Activated naive CD4-positive, alpha-beta T cell treated with anti-CD3 and anti-CD28 coated beads for 36 hours (primary cell): Measurements from ENCODE around the gene ERVMER34-1. TPM values are rescaled to one million over a fixed set of nuclear protein-coding genes. Genes with fewer than 3 reads are reported as not detected.

Experiments
- CTCF ChIA-PET: fragments of 350-600 bp; sonication (Branson Sonifier 250); formaldehyde crosslinking; loops from one replicate; lab custom pipeline; 2021; ENCODE audit warnings: antibody characterized with exemption; lab: Charles Lee
- DNase-seq: peaks from one replicate; pipeline ENCODE4 v3.0.0-alpha.2; 2020
- H3K27ac Mint-ChIP-seq: one replicate; pipeline ENCODE4 v1.8.0; 2021; ENCODE audit warnings: mild to moderate bottlenecking, mixed read lengths
- H3K27me3 Mint-ChIP-seq: one replicate; pipeline ENCODE4 v1.8.0; 2021; ENCODE audit warnings: low read depth, mixed read lengths
- H3K36me3 Mint-ChIP-seq: one replicate; pipeline ENCODE4 v1.8.0; 2021; ENCODE audit warnings: low read depth, mixed read lengths
- H3K4me1 Mint-ChIP-seq: one replicate; pipeline ENCODE4 v1.8.0; 2021; ENCODE audit warnings: low read depth, mixed read lengths
- H3K4me3 Mint-ChIP-seq: one replicate; pipeline ENCODE4 v1.8.0; 2021; ENCODE audit warnings: mild to moderate bottlenecking, moderate library complexity, mixed read lengths
- H3K9me3 Mint-ChIP-seq: one replicate; pipeline ENCODE4 v1.8.0; 2021; ENCODE audit warnings: mixed read lengths
- intact Hi-C: fragments of 100-400 bp; cut with micrococcal nuclease; formaldehyde crosslinking; loops from one replicate; pipeline ENCODE4 v1.15.1; 2023
- microRNA-seq: library from miRNA; unstranded; fragments of <30 nt; microRNA quantifications from one replicate; pipeline ENCODE4 v1.2.0, GENCODE V29; 2022; ENCODE audit warnings: borderline microRNAs expressed, borderline replicate concordance
- total RNA-seq, 2 experiments: library from RNA; stranded (reverse); gene quantifications; one replicate each; pipeline ENCODE4 v1.2.3, GENCODE V29; 2021

The ERVMER34-1 gene
- total RNA-seq, 2 experiments from 2014 or later, result 0.14 to 0.32 TPM

DNA sequence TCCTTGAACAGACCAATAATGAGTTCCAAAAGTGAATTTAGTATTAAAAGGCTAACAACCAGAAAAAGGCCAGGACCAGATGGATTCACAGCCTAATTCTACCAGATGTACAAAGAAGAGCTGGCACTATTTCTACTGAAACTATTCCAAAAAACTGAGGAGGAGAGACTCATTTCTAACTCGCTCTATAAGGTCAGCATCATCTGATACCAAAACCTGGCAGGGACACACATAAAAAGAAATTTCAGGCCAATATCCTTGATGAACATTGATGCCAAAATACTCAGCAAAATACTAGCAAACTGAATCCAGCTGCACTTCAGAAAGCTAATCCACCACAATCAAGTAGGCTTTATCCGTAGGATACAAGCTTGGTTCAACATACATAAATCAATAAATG, 56.3 kb downstream of the ERVMER34-1 start:
- H3K27me3 Mint-ChIP-seq, result peaks cover 6% of the 10 kb centered on the region
- H3K36me3 Mint-ChIP-seq, result peaks cover 10% of the 10 kb centered on the region
- no peak overlapping the region for H3K27ac Mint-ChIP-seq
- peaks cover 3% of the 10 kb centered on the region for H3K4me1 Mint-ChIP-seq
- no peak overlapping the region for H3K4me3 Mint-ChIP-seq
- H3K9me3 Mint-ChIP-seq, result peaks cover 16% of the 10 kb centered on the region
- intact Hi-C loops, result no loop called here
- no peak for DNase-seq
- CTCF ChIA-PET, result interaction anchor here (0.8 to 1.3 kb wide), 3 partner anchors 18 to 104 kb away, joined by 3 read pairs; no protein-coding TSS in a partner anchor

DNA sequence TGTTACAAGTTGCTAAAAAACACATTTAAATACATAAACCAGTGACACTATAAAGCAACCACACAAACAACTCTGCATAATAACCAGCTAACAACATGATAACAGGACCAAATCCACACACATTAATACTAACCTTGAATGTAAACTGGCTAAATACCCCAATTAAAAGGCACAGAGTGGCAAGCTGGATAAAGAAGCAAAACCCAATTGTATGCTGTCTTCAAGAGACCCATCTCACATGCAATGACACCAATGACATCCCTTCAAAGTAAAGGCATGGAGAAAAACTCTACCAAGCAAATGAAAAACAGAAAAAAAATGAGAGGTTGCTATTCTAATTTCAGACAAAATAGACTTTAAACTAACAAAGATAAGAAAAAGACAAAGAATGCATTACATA, 57.7 kb downstream of the ERVMER34-1 start:
- H3K9me3 Mint-ChIP-seq, result peaks cover 16% of the 10 kb centered on the region
- peaks cover 10% of the 10 kb centered on the region for H3K36me3 Mint-ChIP-seq
- peaks cover 6% of the 10 kb centered on the region for H3K27me3 Mint-ChIP-seq
- intact Hi-C loops, result no loop called here
- no peak overlapping the region for H3K4me3 Mint-ChIP-seq
- no peak overlapping the region for H3K27ac Mint-ChIP-seq
- CTCF ChIA-PET, result no interaction called here
- H3K4me1 Mint-ChIP-seq, result peaks cover 3% of the 10 kb centered on the region
- no peak for DNase-seq

Small RNA genes within 50 kb of the gene (microRNA-seq; reads per million reads assigned to microRNA genes)
- 47.2 reads per million, percentile 50 among the genes with 10 or more reads in this experiment for gene MIR4449

Other genes with a start within 250 kb of the ERVMER34-1 start
- gene USP46, start 92.1 kb downstream of the ERVMER34-1 start, total RNA-seq, result 1 to 10 TPM; 1.7 to 1.9 TPM
- under 1 TPM in 1 of 2 experiments, not detected in 1; 0.24 TPM for gene RASL11B, start 110.9 kb upstream of the ERVMER34-1 start, total RNA-seq